K562 (cell line): ENCODE data around the gene RNLS. TPM values are rescaled to one million over a fixed set of nuclear protein-coding genes. Genes with fewer than 3 reads are reported as not detected.

Experiments
- ATAC-seq: fragments of 200-7000 bp; cut with Tn5 transposase; 3 replicates; pipeline ENCODE4 v1.9.1; 2020; ENCODE audit warnings: moderate library complexity
- BruUV-seq: library from RNA; stranded (reverse); fragments of 400-500 nt; replicated peaks from 2 replicates; lab custom pipeline; 2021; lab: Mats Ljungman, UMichigan
- CTCF ChIA-PET: fragments of 300-600 bp; formaldehyde crosslinking; extraction: SDS; loops from one replicate; lab custom pipeline; 2021; ENCODE audit warnings: low intra/inter-chr PET ratio; lab: Yijun Ruan, JAX
- POLR2A ChIA-PET: fragments of 300-600, 350-650 bp; sonication (Branson Sonifier 250); formaldehyde crosslinking; extraction: SDS; loops from one replicate; lab custom pipeline; 2021; ENCODE audit warnings: antibody characterized with exemption, inconsistent platforms; lab: Yijun Ruan, JAX
- DNase-seq, 4 experiments: peaks; one replicate each; pipeline versions ENCODE4 v3.0.0 to v3.0.0-alpha.2; 2011 to 2018; ENCODE audit warnings: low spot score in 3 of 4, mixed read lengths in 3 of 4; ENCODE audit errors: extremely low read depth in 1 of 4
- FAIRE-seq: peaks from 2 replicates; lab custom pipeline; 2011; peaks lifted over from hg19 to GRCh38; lab: Jason Lieb, UNC
- H2AFZ ChIP-seq: 2 replicates; pipeline ENCODE4 v1.6.0; 2011; ENCODE audit warnings: low read depth, low read length, control low read depth, inconsistent platforms
- H3K27ac ChIP-seq: fragments of 200-600 bp; 3 replicates; pipeline ENCODE4 v1.8.0; 2011; ENCODE audit warnings: low read depth, mild to moderate bottlenecking, control low read depth, inconsistent platforms, low read length, moderate library complexity, mixed read lengths; ENCODE audit errors: extremely low read depth
- H3K27me3 ChIP-seq, 2 experiments: fragments of 300-600 bp in 1 of 2; 2 replicates in 1 of 2; 3 replicates in 1 of 2; pipeline versions ENCODE4 v1.6.0 to v1.8.0; 2011; ENCODE audit warnings: inconsistent platforms in 2 of 2, low read length in 2 of 2, mild to moderate bottlenecking in 1 of 2, mixed read lengths in 1 of 2, moderate library complexity in 1 of 2; ENCODE audit not compliant: control insufficient read depth in 2 of 2, insufficient read depth in 2 of 2
- H3K36me3 ChIP-seq: fragments of 300-600 bp; 3 replicates; pipeline ENCODE4 v1.8.0; 2011; ENCODE audit warnings: mild to moderate bottlenecking, low read length, inconsistent platforms; ENCODE audit not compliant: control insufficient read depth, insufficient read depth
- H3K4me1 ChIP-seq, 2 experiments: fragments of 200-600 bp in 1 of 2; replicated peaks in 1 of 2; 2 replicates in 1 of 2; 3 replicates in 1 of 2; pipeline versions ENCODE4 v1.5.1 to v1.8.0; 2011; ENCODE audit warnings: inconsistent platforms in 2 of 2, low read length in 2 of 2, mild to moderate bottlenecking in 1 of 2, mixed read lengths in 1 of 2, moderate library complexity in 1 of 2; ENCODE audit not compliant: control insufficient read depth in 2 of 2, insufficient read depth in 2 of 2
- H3K4me2 ChIP-seq: 2 replicates; pipeline ENCODE4 v1.6.1; 2011; ENCODE audit warnings: low read length, control low read depth, inconsistent platforms, mixed read lengths; ENCODE audit not compliant: insufficient read depth
- H3K4me3 ChIP-seq: fragments of 200-600 bp; sonication (generic), shearing (Covaris generic); 2 replicates; pipeline ENCODE4 v1.5.1; 2016; ENCODE audit warnings: control low read depth, inconsistent platforms
- H3K79me2 ChIP-seq: fragments of 200-600 bp; 3 replicates; pipeline ENCODE4 v1.8.0; 2011; ENCODE audit warnings: low read length, inconsistent platforms; ENCODE audit not compliant: control insufficient read depth, insufficient read depth
- H3K9ac ChIP-seq, 2 experiments: 2 replicates each; pipeline versions ENCODE4 v1.6.0 to v1.6.1; 2011; ENCODE audit warnings: low read depth in 2 of 2, low read length in 2 of 2, control low read depth in 1 of 2, inconsistent platforms in 1 of 2, mild to moderate bottlenecking in 1 of 2, mixed read lengths in 1 of 2; ENCODE audit not compliant: insufficient read depth in 1 of 2
- H3K9me1 ChIP-seq: one replicate; pipeline ENCODE4 v1.6.0; 2011; ENCODE audit warnings: inconsistent platforms, mild to moderate bottlenecking, low read length, moderate library complexity; ENCODE audit not compliant: control insufficient read depth, insufficient read depth
- H3K9me3 ChIP-seq: replicated peaks from 2 replicates; pipeline ENCODE4 v1.5.1; 2011; ENCODE audit warnings: low read depth, low read length, inconsistent platforms; ENCODE audit not compliant: control insufficient read depth, insufficient read depth
- H4K20me1 ChIP-seq: replicated peaks from 2 replicates; pipeline ENCODE4 v1.6.1; 2011; ENCODE audit warnings: low read length, inconsistent platforms, mixed read lengths; ENCODE audit not compliant: control insufficient read depth, insufficient read depth
- KDM4B ChIP-seq, 2 experiments: fragments of 450-650 bp in 1 of 2; sonication (generic) in 1 of 2; IDR thresholded peaks; 2 replicates each; pipeline ENCODE4 v1.6.1; 2016 to 2017; ENCODE audit warnings: borderline replicate concordance in 2 of 2, antibody characterized with exemption in 1 of 2, low read depth in 1 of 2, mild to moderate bottlenecking in 1 of 2
- NFIC ChIP-seq: fragments of 450-650 bp; IDR thresholded peaks from 2 replicates; pipeline ENCODE4 v1.6.1; 2017; ENCODE audit warnings: mild to moderate bottlenecking, inconsistent platforms
- POLR2A ChIP-seq: fragments of 450-650 bp; conservative IDR thresholded peaks from 2 replicates; pipeline ENCODE4 v1.6.1; 2016
- SMAD3 ChIP-seq: fragments of 450-650 bp; formaldehyde crosslinking; conservative IDR thresholded peaks from 2 replicates; pipeline ENCODE4 v1.4.0; 2020; ENCODE audit warnings: mild to moderate bottlenecking
- XRCC3 ChIP-seq: fragments of 450-650 bp; IDR thresholded peaks from 2 replicates; pipeline ENCODE4 v1.6.1; 2017; ENCODE audit warnings: mild to moderate bottlenecking, moderate library complexity
- WGBS: fragments of 100-300 bp; shearing (Covaris generic); methylation state at CpG from one replicate; pipeline ENCODE4 v1.1.6; 2016; ENCODE audit warnings: low coverage, mixed read lengths; ENCODE audit not compliant: insufficient coverage; ENCODE audit errors: missing lambda C conversion rate; 5-methylcytosine and 5-hydroxymethylcytosine counted together
- in situ Hi-C: fragments of 300-500 bp; cut with MboI; formaldehyde crosslinking; loops from 4 replicates; pipeline ENCODE4 v1.15.0; 2018; ENCODE audit warnings: inconsistent platforms, mixed read lengths
- intact Hi-C: fragments of 100-400 bp; cut with micrococcal nuclease; formaldehyde crosslinking; loops from 2 replicates; pipeline ENCODE4 v1.14.2; 2022
- polyA plus RNA-seq, 8 experiments: library from polyadenylated mRNA; depleted of rRNA in 4 of 8; stranded (reverse) in 5 of 8; unstranded in 3 of 8; fragments of >200 nt; fragmentation: Nextera tagmentation in 2 of 8; fragmentation: Illumina TruSeq in 1 of 8; extraction: Ambion mirVana in 2 of 8; extraction: Trizol in 1 of 8; gene quantifications; 2 replicates each; pipeline versions ENCODE4 v1.2.1 to v1.2.3, GENCODE V29; 2011 to 2014; ENCODE audit warnings: inconsistent platforms in 1 of 8, missing spikeins in 1 of 8
- total RNA-seq, 7 experiments: library from RNA; depleted of rRNA in 6 of 7; stranded (reverse); fragments of >200 nt in 6 of 7; fragmentation: Illumina TruSeq in 2 of 7; extraction: Trizol in 2 of 7; gene quantifications; 2 replicates each; pipeline versions ENCODE4 v1.2.1 to v1.2.3, GENCODE V29; 2011 to 2021; ENCODE audit warnings: low replicate concordance in 1 of 7
- TF ChIP-seq, protein P1 (sequence below): fragments of 200-800 bp; sonication (Bioruptor generic); IDR thresholded peaks from 2 replicates; pipeline ENCODE4 v1.6.1; 2017; ENCODE audit warnings: missing genetic modification characterization, missing compliant biosample characterization
- TF ChIP-seq, protein P2 (sequence below): fragments of 250-450 bp; sonication (Bioruptor Pico); IDR thresholded peaks from 2 replicates; pipeline ENCODE4 v1.9.0; 2021; ENCODE audit warnings: mild to moderate bottlenecking
- TF ChIP-seq, protein P3 (sequence below): fragments of 200-600 bp; sonication (generic); IDR thresholded peaks from one replicate; pipeline ENCODE4 v1.6.1; 2012; ENCODE audit warnings: mild to moderate bottlenecking, low read depth, low read length, inconsistent platforms

The RNLS gene
- total and polyA plus RNA-seq, 9 of the 15 experiments (the other 6 are each of a cell fraction or from before 2014, with no cell fraction given): 0.14 to 0.72 (median 0.41) TPM; not detected in 3

DNA sequence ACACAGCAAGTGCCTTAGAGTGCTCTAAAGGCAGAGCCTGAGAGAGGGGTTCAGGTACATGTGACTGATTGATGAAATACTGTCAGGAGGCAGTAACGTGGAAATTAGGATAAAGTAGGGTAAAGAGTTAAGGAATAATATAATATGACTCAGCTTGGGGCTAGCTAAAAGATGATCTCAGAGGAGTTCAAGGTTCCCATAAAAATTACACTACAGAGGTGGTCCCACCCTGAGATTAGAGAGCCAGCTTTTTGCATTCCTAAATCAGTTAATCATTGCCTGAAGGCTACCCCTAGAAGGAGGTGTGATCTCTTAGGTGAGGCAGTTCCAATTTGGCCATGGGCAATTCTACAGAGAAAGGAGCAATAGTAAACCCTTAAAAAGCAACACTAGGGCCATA is 9.3 kb upstream of the RNLS start:
- H3K36me3 ChIP-seq: no peaks in the 10 kb centered on the region
- FAIRE-seq (no peak), ATAC-seq (no peak)
- 0% methylated on average over 1 of the region's 1 CpG for WGBS
- no peak overlapping the region for H3K27ac ChIP-seq
- no peaks in the 10 kb centered on the region for H3K4me1 ChIP-seq
- H3K79me2 ChIP-seq: no peaks in the 10 kb centered on the region
- in situ Hi-C loops (no loop called here), intact Hi-C loops (no loop called here)
- ChIA-PET CTCF (no interaction called here), POLR2A (no interaction called here)
- H3K9ac ChIP-seq: no peak overlapping the region
- no peak overlapping the region for H3K4me3 ChIP-seq
- no peaks in the 10 kb centered on the region for H4K20me1 ChIP-seq
- no peaks in the 10 kb centered on the region for H3K27me3 ChIP-seq
- no peaks in the 10 kb centered on the region for H3K9me1 ChIP-seq
- BruUV-seq: no TSS peak
- TF ChIP-seq KDM4B (IDR thresholded peaks at IDR 0.05; ENCODE audit: borderline replicate concordance in 2 of 2, low read depth in 1 of 2) (no peak), XRCC3 (no peak), POLR2A (no peak), NFIC (no peak), SMAD3 (no peak)
- TF ChIP-seq, protein P1, sequence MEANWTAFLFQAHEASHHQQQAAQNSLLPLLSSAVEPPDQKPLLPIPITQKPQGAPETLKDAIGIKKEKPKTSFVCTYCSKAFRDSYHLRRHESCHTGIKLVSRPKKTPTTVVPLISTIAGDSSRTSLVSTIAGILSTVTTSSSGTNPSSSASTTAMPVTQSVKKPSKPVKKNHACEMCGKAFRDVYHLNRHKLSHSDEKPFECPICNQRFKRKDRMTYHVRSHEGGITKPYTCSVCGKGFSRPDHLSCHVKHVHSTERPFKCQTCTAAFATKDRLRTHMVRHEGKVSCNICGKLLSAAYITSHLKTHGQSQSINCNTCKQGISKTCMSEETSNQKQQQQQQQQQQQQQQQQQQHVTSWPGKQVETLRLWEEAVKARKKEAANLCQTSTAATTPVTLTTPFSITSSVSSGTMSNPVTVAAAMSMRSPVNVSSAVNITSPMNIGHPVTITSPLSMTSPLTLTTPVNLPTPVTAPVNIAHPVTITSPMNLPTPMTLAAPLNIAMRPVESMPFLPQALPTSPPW (CRISPR knock-in tag): no peak
- TF ChIP-seq, protein P2, sequence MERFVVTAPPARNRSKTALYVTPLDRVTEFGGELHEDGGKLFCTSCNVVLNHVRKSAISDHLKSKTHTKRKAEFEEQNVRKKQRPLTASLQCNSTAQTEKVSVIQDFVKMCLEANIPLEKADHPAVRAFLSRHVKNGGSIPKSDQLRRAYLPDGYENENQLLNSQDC (CRISPR knock-in tag): no peak
- TF ChIP-seq, protein P3, sequence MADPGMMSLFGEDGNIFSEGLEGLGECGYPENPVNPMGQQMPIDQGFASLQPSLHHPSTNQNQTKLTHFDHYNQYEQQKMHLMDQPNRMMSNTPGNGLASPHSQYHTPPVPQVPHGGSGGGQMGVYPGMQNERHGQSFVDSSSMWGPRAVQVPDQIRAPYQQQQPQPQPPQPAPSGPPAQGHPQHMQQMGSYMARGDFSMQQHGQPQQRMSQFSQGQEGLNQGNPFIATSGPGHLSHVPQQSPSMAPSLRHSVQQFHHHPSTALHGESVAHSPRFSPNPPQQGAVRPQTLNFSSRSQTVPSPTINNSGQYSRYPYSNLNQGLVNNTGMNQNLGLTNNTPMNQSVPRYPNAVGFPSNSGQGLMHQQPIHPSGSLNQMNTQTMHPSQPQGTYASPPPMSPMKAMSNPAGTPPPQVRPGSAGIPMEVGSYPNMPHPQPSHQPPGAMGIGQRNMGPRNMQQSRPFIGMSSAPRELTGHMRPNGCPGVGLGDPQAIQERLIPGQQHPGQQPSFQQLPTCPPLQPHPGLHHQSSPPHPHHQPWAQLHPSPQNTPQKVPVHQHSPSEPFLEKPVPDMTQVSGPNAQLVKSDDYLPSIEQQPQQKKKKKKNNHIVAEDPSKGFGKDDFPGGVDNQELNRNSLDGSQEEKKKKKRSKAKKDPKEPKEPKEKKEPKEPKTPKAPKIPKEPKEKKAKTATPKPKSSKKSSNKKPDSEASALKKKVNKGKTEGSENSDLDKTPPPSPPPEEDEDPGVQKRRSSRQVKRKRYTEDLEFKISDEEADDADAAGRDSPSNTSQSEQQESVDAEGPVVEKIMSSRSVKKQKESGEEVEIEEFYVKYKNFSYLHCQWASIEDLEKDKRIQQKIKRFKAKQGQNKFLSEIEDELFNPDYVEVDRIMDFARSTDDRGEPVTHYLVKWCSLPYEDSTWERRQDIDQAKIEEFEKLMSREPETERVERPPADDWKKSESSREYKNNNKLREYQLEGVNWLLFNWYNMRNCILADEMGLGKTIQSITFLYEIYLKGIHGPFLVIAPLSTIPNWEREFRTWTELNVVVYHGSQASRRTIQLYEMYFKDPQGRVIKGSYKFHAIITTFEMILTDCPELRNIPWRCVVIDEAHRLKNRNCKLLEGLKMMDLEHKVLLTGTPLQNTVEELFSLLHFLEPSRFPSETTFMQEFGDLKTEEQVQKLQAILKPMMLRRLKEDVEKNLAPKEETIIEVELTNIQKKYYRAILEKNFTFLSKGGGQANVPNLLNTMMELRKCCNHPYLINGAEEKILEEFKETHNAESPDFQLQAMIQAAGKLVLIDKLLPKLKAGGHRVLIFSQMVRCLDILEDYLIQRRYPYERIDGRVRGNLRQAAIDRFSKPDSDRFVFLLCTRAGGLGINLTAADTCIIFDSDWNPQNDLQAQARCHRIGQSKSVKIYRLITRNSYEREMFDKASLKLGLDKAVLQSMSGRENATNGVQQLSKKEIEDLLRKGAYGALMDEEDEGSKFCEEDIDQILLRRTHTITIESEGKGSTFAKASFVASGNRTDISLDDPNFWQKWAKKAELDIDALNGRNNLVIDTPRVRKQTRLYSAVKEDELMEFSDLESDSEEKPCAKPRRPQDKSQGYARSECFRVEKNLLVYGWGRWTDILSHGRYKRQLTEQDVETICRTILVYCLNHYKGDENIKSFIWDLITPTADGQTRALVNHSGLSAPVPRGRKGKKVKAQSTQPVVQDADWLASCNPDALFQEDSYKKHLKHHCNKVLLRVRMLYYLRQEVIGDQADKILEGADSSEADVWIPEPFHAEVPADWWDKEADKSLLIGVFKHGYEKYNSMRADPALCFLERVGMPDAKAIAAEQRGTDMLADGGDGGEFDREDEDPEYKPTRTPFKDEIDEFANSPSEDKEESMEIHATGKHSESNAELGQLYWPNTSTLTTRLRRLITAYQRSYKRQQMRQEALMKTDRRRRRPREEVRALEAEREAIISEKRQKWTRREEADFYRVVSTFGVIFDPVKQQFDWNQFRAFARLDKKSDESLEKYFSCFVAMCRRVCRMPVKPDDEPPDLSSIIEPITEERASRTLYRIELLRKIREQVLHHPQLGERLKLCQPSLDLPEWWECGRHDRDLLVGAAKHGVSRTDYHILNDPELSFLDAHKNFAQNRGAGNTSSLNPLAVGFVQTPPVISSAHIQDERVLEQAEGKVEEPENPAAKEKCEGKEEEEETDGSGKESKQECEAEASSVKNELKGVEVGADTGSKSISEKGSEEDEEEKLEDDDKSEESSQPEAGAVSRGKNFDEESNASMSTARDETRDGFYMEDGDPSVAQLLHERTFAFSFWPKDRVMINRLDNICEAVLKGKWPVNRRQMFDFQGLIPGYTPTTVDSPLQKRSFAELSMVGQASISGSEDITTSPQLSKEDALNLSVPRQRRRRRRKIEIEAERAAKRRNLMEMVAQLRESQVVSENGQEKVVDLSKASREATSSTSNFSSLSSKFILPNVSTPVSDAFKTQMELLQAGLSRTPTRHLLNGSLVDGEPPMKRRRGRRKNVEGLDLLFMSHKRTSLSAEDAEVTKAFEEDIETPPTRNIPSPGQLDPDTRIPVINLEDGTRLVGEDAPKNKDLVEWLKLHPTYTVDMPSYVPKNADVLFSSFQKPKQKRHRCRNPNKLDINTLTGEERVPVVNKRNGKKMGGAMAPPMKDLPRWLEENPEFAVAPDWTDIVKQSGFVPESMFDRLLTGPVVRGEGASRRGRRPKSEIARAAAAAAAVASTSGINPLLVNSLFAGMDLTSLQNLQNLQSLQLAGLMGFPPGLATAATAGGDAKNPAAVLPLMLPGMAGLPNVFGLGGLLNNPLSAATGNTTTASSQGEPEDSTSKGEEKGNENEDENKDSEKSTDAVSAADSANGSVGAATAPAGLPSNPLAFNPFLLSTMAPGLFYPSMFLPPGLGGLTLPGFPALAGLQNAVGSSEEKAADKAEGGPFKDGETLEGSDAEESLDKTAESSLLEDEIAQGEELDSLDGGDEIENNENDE: no peak
- TF ChIP-seq, all 486 proteins: peak for 0
- Histone ChIP-seq H3K9me3 (no peaks in the 10 kb centered on the region), H2AFZ (no peak overlapping the region), H3K4me2 (no peak overlapping the region)
- DNase-seq: no peak
